Peyer's patch (tissue), 4 donors: ENCODE data around the gene NCAPG.

Source experiments
- POLR2A ChIP-seq, 2 donors: fragments of 450-650 bp; IDR thresholded peaks; one replicate each; pipeline ENCODE4 v1.5.1; 2017; ENCODE audit warnings: antibody characterized with exemption in 2 of 2, mild to moderate bottlenecking in 2 of 2, moderate library complexity in 2 of 2
- TF ChIP-seq, protein P1 (sequence below), 6 experiments: fragments of 450-650 bp in 4 of 6; fragments of 200-600 bp in 2 of 6; sonication (generic) in 1 of 6; IDR thresholded peaks; one replicate each; pipeline ENCODE4 v1.5.1; 2017 to 2019; ENCODE audit warnings: antibody characterized with exemption in 6 of 6, mild to moderate bottlenecking in 3 of 6, moderate library complexity in 1 of 6

DNA sequence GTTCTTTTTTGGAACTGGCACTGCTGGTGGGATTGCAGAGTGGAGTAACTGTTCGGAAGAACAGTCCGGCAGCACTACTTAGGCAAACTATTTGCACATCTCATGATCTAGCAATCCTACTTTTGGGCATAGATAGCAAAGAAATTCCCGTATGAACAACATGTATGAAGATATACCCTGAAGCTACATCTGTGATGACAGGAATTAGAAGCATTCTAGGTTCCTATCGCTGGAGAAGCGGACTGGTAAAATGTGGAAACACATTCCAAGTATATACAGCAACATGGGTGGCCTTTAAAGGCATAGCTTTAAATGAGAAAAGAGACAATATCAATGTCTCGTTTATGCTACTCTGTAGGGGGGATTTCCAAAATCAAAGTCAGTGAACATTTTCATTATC lies 3.3 kb upstream of the NCAPG start:
- TF ChIP-seq, protein P1, sequence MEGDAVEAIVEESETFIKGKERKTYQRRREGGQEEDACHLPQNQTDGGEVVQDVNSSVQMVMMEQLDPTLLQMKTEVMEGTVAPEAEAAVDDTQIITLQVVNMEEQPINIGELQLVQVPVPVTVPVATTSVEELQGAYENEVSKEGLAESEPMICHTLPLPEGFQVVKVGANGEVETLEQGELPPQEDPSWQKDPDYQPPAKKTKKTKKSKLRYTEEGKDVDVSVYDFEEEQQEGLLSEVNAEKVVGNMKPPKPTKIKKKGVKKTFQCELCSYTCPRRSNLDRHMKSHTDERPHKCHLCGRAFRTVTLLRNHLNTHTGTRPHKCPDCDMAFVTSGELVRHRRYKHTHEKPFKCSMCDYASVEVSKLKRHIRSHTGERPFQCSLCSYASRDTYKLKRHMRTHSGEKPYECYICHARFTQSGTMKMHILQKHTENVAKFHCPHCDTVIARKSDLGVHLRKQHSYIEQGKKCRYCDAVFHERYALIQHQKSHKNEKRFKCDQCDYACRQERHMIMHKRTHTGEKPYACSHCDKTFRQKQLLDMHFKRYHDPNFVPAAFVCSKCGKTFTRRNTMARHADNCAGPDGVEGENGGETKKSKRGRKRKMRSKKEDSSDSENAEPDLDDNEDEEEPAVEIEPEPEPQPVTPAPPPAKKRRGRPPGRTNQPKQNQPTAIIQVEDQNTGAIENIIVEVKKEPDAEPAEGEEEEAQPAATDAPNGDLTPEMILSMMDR (IDR thresholded peaks at IDR 0.05): no peak
- no peak for TF ChIP-seq POLR2A (IDR thresholded peaks at IDR 0.05)
